ENCODE results near the gene ATP13A4.

GRCh38 chr3:193546129-193546528 lies 8.6 kb downstream of the ATP13A4 start:
- TF ChIP-seq, protein P1, sequence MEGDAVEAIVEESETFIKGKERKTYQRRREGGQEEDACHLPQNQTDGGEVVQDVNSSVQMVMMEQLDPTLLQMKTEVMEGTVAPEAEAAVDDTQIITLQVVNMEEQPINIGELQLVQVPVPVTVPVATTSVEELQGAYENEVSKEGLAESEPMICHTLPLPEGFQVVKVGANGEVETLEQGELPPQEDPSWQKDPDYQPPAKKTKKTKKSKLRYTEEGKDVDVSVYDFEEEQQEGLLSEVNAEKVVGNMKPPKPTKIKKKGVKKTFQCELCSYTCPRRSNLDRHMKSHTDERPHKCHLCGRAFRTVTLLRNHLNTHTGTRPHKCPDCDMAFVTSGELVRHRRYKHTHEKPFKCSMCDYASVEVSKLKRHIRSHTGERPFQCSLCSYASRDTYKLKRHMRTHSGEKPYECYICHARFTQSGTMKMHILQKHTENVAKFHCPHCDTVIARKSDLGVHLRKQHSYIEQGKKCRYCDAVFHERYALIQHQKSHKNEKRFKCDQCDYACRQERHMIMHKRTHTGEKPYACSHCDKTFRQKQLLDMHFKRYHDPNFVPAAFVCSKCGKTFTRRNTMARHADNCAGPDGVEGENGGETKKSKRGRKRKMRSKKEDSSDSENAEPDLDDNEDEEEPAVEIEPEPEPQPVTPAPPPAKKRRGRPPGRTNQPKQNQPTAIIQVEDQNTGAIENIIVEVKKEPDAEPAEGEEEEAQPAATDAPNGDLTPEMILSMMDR (IDR thresholded peaks at IDR 0.05; ENCODE audit: poor library complexity, severe bottlenecking) = no peak
- TF ChIP-seq RAD21 (conservative IDR thresholded peaks at IDR 0.05) (no peak), EP300 (conservative IDR thresholded peaks at IDR 0.05; ENCODE audit: poor library complexity, severe bottlenecking) (no peak), POLR2AphosphoS5 (IDR thresholded peaks at IDR 0.05) (no peak), TAF1 (IDR thresholded peaks at IDR 0.05; ENCODE audit: low read depth) (no peak), REST (IDR thresholded peaks at IDR 0.05; ENCODE audit: borderline replicate concordance) (no peak)
